ENCODE results near the gene MYO1G.

MYO1G gene

GRCh38 chr7:44965937-44966730 is 12.7 kb downstream of the MYO1G start:
- peak; percentile 22 for DNase-seq

GRCh38 chr7:44965441-44965903 is 13.3 kb downstream of the MYO1G start:
- DNase-seq, result peak; percentile 17

- DNase-seq, result peak; percentile 35
Measured at GRCh38 chr7:44964831-44965440, 13.9 kb downstream of the MYO1G start.

GRCh38 chr7:44964384-44964830 is 14.4 kb downstream of the MYO1G start:
- peak; percentile 34 for DNase-seq

- DNase-seq, result peak; percentile 26
Measured at GRCh38 chr7:44963364-44964290, 15.2 kb downstream of the MYO1G start.

GRCh38 chr7:44962483-44963251 is 16.1 kb downstream of the MYO1G start:
- DNase-seq, result peak; percentile 75

- DNase-seq, result peak; percentile 43
Measured at GRCh38 chr7:44961844-44962482, 16.9 kb downstream of the MYO1G start.

GRCh38 chr7:44960011-44960580 is 18.7 kb downstream of the MYO1G start:
- peak; percentile 25 for DNase-seq

GRCh38 chr7:44959433-44959951 is 19.3 kb downstream of the MYO1G start:
- DNase-seq, result no peak

- DNase-seq, result no peak
Measured at GRCh38 chr7:44958645-44959344, 20.0 kb downstream of the MYO1G start.

GRCh38 chr7:44956157-44956766 is 22.6 kb downstream of the MYO1G start:
- no peak for DNase-seq

- no peak for DNase-seq
Measured at GRCh38 chr7:44955733-44956132, 23.1 kb downstream of the MYO1G start.

GRCh38 chr7:44953156-44953555 is 25.7 kb downstream of the MYO1G start:
- DNase-seq, result no peak

GRCh38 chr7:44949303-44949702 is 29.5 kb downstream of the MYO1G start:
- DNase-seq, result no peak

- no peak for DNase-seq
Measured at GRCh38 chr7:44945479-44945878, 33.3 kb downstream of the MYO1G start.

- no peak for DNase-seq
Measured at GRCh38 chr7:44944821-44945220, 34.0 kb downstream of the MYO1G start.

GRCh38 chr7:44943631-44944030 is 35.2 kb downstream of the MYO1G start:
- DNase-seq, result no peak

- DNase-seq, result no peak
Measured at GRCh38 chr7:44937426-44937825, 41.4 kb downstream of the MYO1G start.

GRCh38 chr7:44936322-44936721 is 42.5 kb downstream of the MYO1G start:
- DNase-seq, result no peak

GRCh38 chr7:44935583-44935982 is 43.2 kb downstream of the MYO1G start:
- DNase-seq, result no peak

Data from right forelimb (tissue), 1 donor.